Measurements from ENCODE around the gene HIGD1A. TPM values are rescaled to one million over a fixed set of nuclear protein-coding genes. Genes with fewer than 3 reads are reported as not detected.

HIGD1A gene
- total and polyA plus RNA-seq, 2 of the 8 experiments (the other 6 are each of a cell fraction or from before 2014, with no cell fraction given), result 67.3 to 95.4 TPM

DNA sequence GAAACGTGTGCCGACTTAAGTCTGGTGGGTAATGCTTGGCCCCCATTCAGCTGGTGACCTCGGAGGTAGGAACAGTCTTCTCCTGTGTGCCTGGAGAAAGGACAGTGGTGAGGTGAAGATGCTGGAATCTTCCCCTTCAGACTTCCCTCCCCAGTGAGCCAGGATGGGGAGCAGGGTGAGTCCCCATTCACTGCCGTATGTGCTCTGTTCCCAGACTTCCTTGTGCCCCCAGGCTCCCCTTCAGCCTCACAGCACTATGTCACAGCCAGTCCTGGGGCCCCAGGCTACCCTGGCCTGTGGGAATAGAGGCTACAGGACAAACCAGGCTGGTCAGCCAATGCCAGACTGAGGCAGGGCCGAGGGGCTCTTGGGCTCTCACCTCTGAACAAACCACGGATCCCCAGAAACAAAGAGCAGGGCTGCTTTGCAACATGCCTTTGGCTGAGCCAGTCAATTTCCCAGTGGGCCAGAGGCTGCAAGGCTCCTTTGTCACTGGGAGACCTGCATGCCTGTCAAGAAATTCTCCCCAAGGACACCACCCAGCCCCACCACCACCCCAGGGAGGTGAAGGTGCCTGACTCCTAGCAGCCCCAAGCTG lies 69.9 kb downstream of the HIGD1A start (continued):
- TF ChIP-seq, protein P1, sequence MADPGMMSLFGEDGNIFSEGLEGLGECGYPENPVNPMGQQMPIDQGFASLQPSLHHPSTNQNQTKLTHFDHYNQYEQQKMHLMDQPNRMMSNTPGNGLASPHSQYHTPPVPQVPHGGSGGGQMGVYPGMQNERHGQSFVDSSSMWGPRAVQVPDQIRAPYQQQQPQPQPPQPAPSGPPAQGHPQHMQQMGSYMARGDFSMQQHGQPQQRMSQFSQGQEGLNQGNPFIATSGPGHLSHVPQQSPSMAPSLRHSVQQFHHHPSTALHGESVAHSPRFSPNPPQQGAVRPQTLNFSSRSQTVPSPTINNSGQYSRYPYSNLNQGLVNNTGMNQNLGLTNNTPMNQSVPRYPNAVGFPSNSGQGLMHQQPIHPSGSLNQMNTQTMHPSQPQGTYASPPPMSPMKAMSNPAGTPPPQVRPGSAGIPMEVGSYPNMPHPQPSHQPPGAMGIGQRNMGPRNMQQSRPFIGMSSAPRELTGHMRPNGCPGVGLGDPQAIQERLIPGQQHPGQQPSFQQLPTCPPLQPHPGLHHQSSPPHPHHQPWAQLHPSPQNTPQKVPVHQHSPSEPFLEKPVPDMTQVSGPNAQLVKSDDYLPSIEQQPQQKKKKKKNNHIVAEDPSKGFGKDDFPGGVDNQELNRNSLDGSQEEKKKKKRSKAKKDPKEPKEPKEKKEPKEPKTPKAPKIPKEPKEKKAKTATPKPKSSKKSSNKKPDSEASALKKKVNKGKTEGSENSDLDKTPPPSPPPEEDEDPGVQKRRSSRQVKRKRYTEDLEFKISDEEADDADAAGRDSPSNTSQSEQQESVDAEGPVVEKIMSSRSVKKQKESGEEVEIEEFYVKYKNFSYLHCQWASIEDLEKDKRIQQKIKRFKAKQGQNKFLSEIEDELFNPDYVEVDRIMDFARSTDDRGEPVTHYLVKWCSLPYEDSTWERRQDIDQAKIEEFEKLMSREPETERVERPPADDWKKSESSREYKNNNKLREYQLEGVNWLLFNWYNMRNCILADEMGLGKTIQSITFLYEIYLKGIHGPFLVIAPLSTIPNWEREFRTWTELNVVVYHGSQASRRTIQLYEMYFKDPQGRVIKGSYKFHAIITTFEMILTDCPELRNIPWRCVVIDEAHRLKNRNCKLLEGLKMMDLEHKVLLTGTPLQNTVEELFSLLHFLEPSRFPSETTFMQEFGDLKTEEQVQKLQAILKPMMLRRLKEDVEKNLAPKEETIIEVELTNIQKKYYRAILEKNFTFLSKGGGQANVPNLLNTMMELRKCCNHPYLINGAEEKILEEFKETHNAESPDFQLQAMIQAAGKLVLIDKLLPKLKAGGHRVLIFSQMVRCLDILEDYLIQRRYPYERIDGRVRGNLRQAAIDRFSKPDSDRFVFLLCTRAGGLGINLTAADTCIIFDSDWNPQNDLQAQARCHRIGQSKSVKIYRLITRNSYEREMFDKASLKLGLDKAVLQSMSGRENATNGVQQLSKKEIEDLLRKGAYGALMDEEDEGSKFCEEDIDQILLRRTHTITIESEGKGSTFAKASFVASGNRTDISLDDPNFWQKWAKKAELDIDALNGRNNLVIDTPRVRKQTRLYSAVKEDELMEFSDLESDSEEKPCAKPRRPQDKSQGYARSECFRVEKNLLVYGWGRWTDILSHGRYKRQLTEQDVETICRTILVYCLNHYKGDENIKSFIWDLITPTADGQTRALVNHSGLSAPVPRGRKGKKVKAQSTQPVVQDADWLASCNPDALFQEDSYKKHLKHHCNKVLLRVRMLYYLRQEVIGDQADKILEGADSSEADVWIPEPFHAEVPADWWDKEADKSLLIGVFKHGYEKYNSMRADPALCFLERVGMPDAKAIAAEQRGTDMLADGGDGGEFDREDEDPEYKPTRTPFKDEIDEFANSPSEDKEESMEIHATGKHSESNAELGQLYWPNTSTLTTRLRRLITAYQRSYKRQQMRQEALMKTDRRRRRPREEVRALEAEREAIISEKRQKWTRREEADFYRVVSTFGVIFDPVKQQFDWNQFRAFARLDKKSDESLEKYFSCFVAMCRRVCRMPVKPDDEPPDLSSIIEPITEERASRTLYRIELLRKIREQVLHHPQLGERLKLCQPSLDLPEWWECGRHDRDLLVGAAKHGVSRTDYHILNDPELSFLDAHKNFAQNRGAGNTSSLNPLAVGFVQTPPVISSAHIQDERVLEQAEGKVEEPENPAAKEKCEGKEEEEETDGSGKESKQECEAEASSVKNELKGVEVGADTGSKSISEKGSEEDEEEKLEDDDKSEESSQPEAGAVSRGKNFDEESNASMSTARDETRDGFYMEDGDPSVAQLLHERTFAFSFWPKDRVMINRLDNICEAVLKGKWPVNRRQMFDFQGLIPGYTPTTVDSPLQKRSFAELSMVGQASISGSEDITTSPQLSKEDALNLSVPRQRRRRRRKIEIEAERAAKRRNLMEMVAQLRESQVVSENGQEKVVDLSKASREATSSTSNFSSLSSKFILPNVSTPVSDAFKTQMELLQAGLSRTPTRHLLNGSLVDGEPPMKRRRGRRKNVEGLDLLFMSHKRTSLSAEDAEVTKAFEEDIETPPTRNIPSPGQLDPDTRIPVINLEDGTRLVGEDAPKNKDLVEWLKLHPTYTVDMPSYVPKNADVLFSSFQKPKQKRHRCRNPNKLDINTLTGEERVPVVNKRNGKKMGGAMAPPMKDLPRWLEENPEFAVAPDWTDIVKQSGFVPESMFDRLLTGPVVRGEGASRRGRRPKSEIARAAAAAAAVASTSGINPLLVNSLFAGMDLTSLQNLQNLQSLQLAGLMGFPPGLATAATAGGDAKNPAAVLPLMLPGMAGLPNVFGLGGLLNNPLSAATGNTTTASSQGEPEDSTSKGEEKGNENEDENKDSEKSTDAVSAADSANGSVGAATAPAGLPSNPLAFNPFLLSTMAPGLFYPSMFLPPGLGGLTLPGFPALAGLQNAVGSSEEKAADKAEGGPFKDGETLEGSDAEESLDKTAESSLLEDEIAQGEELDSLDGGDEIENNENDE (IDR thresholded peaks at IDR 0.05; ENCODE audit: insufficient replicate concordance, low read length), result no peak
- TF ChIP-seq SAP30 (IDR thresholded peaks at IDR 0.05; ENCODE audit: insufficient read depth, insufficient replicate concordance, low read length) (no peak), SIRT6 (IDR thresholded peaks at IDR 0.05; ENCODE audit: low read length) (no peak), BRCA1 (IDR thresholded peaks at IDR 0.05; ENCODE audit: low read depth, low read length) (no peak), EGR1 (IDR thresholded peaks at IDR 0.05; ENCODE audit: borderline replicate concordance, low read depth, low read length) (no peak), CHD1 (IDR thresholded peaks at IDR 0.05; ENCODE audit: low read depth, low read length) (no peak), EP300 (IDR thresholded peaks at IDR 0.05; ENCODE audit: borderline replicate concordance in 1 of 2, low read depth in 2 of 2, low read length in 2 of 2) (no peak), TBP (IDR thresholded peaks at IDR 0.05; ENCODE audit: low read depth, low read length) (no peak), CREB1 (IDR thresholded peaks at IDR 0.05) (no peak), BACH1 (IDR thresholded peaks at IDR 0.05; ENCODE audit: low read length) (no peak)

All from H1 (cell line).